GM23338 (cell line): ENCODE data around the gene SF3B1. TPM values are rescaled to one million over a fixed set of nuclear protein-coding genes. Genes with fewer than 3 reads are reported as not detected.

Experiments
- ATAC-seq: fragments of 200-7000 bp; cut with Tn5 transposase; 3 replicates; pipeline ENCODE4 v1.9.1; 2020
- DNase-seq: peaks from one replicate; pipeline ENCODE4 v3.0.0-alpha.2; 2015; ENCODE audit warnings: low spot score
- H2AFZ ChIP-seq: fragments of 200-600 bp; sonication (generic); 2 replicates; pipeline ENCODE4 v1.8.0; 2016; ENCODE audit warnings: antibody characterized with exemption, mild to moderate bottlenecking, moderate library complexity
- H3F3A ChIP-seq: fragments of 200-600 bp; sonication (generic); replicated peaks from 2 replicates; pipeline ENCODE4 v1.8.0; 2017; ENCODE audit warnings: antibody characterized with exemption, mixed run types, low read depth
- H3K27ac ChIP-seq: fragments of 200-600 bp; sonication (generic); 2 replicates; pipeline ENCODE4 v1.6.1; 2016; ENCODE audit warnings: low read depth
- H3K27me3 ChIP-seq: fragments of 200-600 bp; sonication (generic); 2 replicates; pipeline ENCODE4 v1.8.0; 2016; ENCODE audit warnings: mild to moderate bottlenecking, mixed run types, moderate library complexity; ENCODE audit not compliant: insufficient read depth
- H3K36me3 ChIP-seq: fragments of 200-600 bp; sonication (generic); 2 replicates; pipeline ENCODE4 v1.8.0; 2016; ENCODE audit warnings: mild to moderate bottlenecking; ENCODE audit not compliant: insufficient read depth
- H3K4me1 ChIP-seq: fragments of 200-600 bp; sonication (generic); 2 replicates; pipeline ENCODE4 v1.8.0; 2016; ENCODE audit warnings: mild to moderate bottlenecking, moderate library complexity; ENCODE audit not compliant: insufficient read depth
- H3K4me2 ChIP-seq: fragments of 200-600 bp; sonication (generic); 2 replicates; pipeline ENCODE4 v1.7.1; 2017; ENCODE audit warnings: mixed run types
- H3K4me3 ChIP-seq: fragments of 200-600 bp; sonication (generic); 2 replicates; pipeline ENCODE4 v1.6.1; 2016; ENCODE audit warnings: mixed run types
- H3K79me2 ChIP-seq: fragments of 200-600 bp; sonication (generic); replicated peaks from 2 replicates; pipeline ENCODE4 v1.8.0; 2017; ENCODE audit warnings: mild to moderate bottlenecking; ENCODE audit not compliant: insufficient read depth
- H3K9me2 ChIP-seq: fragments of 200-600 bp; sonication (generic); 2 replicates; pipeline ENCODE4 v1.8.0; 2017; ENCODE audit not compliant: insufficient read depth
- H4K20me1 ChIP-seq: fragments of 200-600 bp; sonication (generic); replicated peaks from 2 replicates; pipeline ENCODE4 v1.8.0; 2017; ENCODE audit warnings: mild to moderate bottlenecking; ENCODE audit not compliant: insufficient read depth
- H3K27ac Mint-ChIP-seq: 2 replicates; pipeline ENCODE4 v1.8.0; 2020; ENCODE audit warnings: inconsistent platforms, mild to moderate bottlenecking, moderate library complexity, mixed read lengths
- H3K27me3 Mint-ChIP-seq: 3 replicates; pipeline ENCODE4 v1.8.0; 2022; ENCODE audit warnings: low read depth, mild to moderate bottlenecking, moderate library complexity, mixed read lengths, inconsistent platforms; ENCODE audit not compliant: insufficient read depth, poor library complexity
- H3K36me3 Mint-ChIP-seq: 3 replicates; pipeline ENCODE4 v1.8.0; 2021; ENCODE audit warnings: low read depth, mild to moderate bottlenecking, inconsistent platforms, moderate library complexity, mixed read lengths
- H3K4me1 Mint-ChIP-seq: 3 replicates; pipeline ENCODE4 v1.8.0; 2020; ENCODE audit warnings: mild to moderate bottlenecking, inconsistent platforms, mixed read lengths
- H3K4me3 Mint-ChIP-seq: 3 replicates; pipeline ENCODE4 v1.8.0; 2021; ENCODE audit warnings: moderate library complexity, mild to moderate bottlenecking, inconsistent platforms, mixed read lengths
- H3K9me3 Mint-ChIP-seq: 3 replicates; pipeline ENCODE4 v1.8.0; 2020; ENCODE audit warnings: moderate library complexity, mild to moderate bottlenecking, inconsistent platforms, mixed read lengths
- CREB1 ChIP-seq: fragments of 250-450 bp; sonication (Bioruptor Pico); IDR thresholded peaks from 2 replicates; pipeline ENCODE4 v1.5.0; 2020; ENCODE audit warnings: low read depth, mild to moderate bottlenecking, moderate library complexity
- ETS1 ChIP-seq: IDR thresholded peaks from 2 replicates; pipeline ENCODE4 v1.6.1; 2016; ENCODE audit warnings: antibody characterized with exemption
- EZH2 ChIP-seq: fragments of 200-600 bp; sonication (generic); IDR thresholded peaks from one replicate; pipeline ENCODE4 v1.8.0; 2017; ENCODE audit warnings: antibody characterized with exemption, mild to moderate bottlenecking, low read depth; ENCODE audit not compliant: unreplicated experiment
- EZH2phosphoT487 ChIP-seq: fragments of 200-600 bp; sonication (generic); IDR thresholded peaks from one replicate; pipeline ENCODE4 v1.8.1; 2018; ENCODE audit warnings: antibody characterized with exemption; ENCODE audit not compliant: unreplicated experiment
- NANOG ChIP-seq: IDR thresholded peaks from 2 replicates; pipeline ENCODE4 v1.6.1; 2016; ENCODE audit warnings: antibody characterized with exemption, borderline replicate concordance
- POLR2AphosphoS5 ChIP-seq: IDR thresholded peaks from 2 replicates; pipeline ENCODE4 v1.6.1; 2016; ENCODE audit warnings: antibody characterized with exemption, low read depth
- REST ChIP-seq: IDR thresholded peaks from one replicate; pipeline ENCODE4 v1.6.1; 2018; ENCODE audit warnings: antibody characterized with exemption; ENCODE audit not compliant: unreplicated experiment
- STAT1 ChIP-seq: IDR thresholded peaks from one replicate; pipeline ENCODE4 v1.6.1; 2016; ENCODE audit warnings: antibody characterized with exemption; ENCODE audit not compliant: unreplicated experiment
- ZNF114 ChIP-seq: fragments of 250-450 bp; sonication (Bioruptor Pico); IDR thresholded peaks from 2 replicates; pipeline ENCODE4 v1.5.0; 2020; ENCODE audit warnings: mild to moderate bottlenecking, moderate library complexity
- ZNF331 ChIP-seq: fragments of 250-450 bp; sonication (Bioruptor Pico); IDR thresholded peaks from 2 replicates; pipeline ENCODE4 v1.5.0; 2020; ENCODE audit warnings: low read depth, mild to moderate bottlenecking, moderate library complexity
- polyA plus RNA-seq: library from polyadenylated mRNA; unstranded; fragments of >200 nt; fragmentation: Nextera tagmentation; extraction: Ambion mirVana; gene quantifications from 2 replicates; pipeline ENCODE4 v1.2.1, GENCODE V29; 2016
- total RNA-seq: library from RNA; depleted of rRNA; stranded (reverse); fragments of >200 nt; shearing (Covaris generic); gene quantifications from 2 replicates; pipeline ENCODE4 v1.2.3, GENCODE V29; 2014
- TF ChIP-seq, protein P1 (sequence below), 2 experiments: fragments of 200-600 bp in 1 of 2; sonication (generic) in 1 of 2; conservative IDR thresholded peaks; 2 replicates each; pipeline versions ENCODE4 v1.5.1 to v1.6.1; 2016 to 2017; ENCODE audit warnings: antibody characterized with exemption in 2 of 2, low read depth in 2 of 2, mild to moderate bottlenecking in 2 of 2, moderate library complexity in 1 of 2

The SF3B1 gene
- total and polyA plus RNA-seq, 2 experiments from 2014 or later = 238 to 340 TPM

DNA sequence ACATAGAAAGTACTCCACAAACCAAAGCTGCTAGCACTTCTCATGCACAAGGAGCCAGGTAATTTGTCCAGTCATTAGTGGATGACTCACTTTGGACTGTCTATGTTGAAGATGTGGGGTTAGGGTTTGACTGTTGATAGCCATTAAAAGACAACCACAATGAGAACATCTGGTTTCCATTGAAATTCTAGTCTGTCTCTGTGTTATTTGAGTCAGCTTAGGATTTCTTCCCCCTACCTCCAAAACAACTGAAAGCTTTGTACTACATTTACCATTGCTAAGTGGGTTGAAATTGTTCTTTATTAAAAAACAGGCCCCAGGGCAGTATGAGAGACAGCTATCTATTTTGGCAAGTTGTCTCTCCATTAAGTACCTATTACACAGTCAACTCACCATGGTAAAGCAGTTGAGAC, 74.1 kb downstream of the SF3B1 start:
- Histone ChIP-seq H3K4me2 (no peak overlapping the region), H3K36me3 (no peaks in the 10 kb centered on the region), H3K9me2 (no peaks in the 10 kb centered on the region), H2AFZ (no peak overlapping the region), H3K4me1 (no peaks in the 10 kb centered on the region), H3F3A (no peaks in the 10 kb centered on the region), H3K27ac (no peak overlapping the region), H3K27me3 (no peaks in the 10 kb centered on the region), H3K4me3 (no peak overlapping the region), H3K79me2 (no peaks in the 10 kb centered on the region), H4K20me1 (no peaks in the 10 kb centered on the region)
- no peaks in the 10 kb centered on the region for H3K36me3 Mint-ChIP-seq
- peaks cover 6% of the 10 kb centered on the region; the same call in 2 of the 3 replicates for H3K4me1 Mint-ChIP-seq
- DNase-seq = no peak
- no peak for TF ChIP-seq STAT1
- no peak overlapping the region for H3K4me3 Mint-ChIP-seq
- ATAC-seq = no peak
- no peak overlapping the region for H3K27ac Mint-ChIP-seq
- peaks cover 4% of the 10 kb centered on the region for H3K27me3 Mint-ChIP-seq
- no peaks in the 10 kb centered on the region for H3K9me3 Mint-ChIP-seq

DNA sequence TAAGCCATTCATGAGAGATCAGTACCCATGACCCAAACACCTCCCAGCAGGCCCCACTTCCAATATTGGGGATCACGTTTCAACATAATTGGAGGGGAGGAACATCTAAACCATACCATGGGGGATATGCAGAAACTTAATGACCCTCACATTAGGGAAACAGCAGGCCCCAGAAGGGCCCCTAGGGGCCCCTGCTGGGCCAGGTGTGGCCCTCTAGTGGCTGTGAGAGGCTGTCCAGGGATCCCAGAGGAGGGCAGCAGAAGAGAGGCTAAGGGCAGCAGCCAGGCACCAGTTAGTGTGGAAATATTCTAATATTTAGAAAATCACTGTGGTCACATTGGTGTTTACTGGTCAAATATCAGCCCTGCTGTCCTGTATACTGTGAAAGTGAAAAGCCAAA, 75.0 kb downstream of the SF3B1 start:
- no peaks in the 10 kb centered on the region for H3K79me2 ChIP-seq
- H3K36me3 ChIP-seq = no peaks in the 10 kb centered on the region
- H3K27me3 Mint-ChIP-seq = peaks cover 2% of the 10 kb centered on the region
- H3K27me3 ChIP-seq = no peaks in the 10 kb centered on the region
- TF ChIP-seq ZNF331 = no peak
- TF ChIP-seq ZNF114 (CRISPR knock-in tag) = no peak
- TF ChIP-seq EZH2 = no peak
- no peak for TF ChIP-seq POLR2AphosphoS5
- TF ChIP-seq EZH2phosphoT487 = no peak
- TF ChIP-seq, protein P1, sequence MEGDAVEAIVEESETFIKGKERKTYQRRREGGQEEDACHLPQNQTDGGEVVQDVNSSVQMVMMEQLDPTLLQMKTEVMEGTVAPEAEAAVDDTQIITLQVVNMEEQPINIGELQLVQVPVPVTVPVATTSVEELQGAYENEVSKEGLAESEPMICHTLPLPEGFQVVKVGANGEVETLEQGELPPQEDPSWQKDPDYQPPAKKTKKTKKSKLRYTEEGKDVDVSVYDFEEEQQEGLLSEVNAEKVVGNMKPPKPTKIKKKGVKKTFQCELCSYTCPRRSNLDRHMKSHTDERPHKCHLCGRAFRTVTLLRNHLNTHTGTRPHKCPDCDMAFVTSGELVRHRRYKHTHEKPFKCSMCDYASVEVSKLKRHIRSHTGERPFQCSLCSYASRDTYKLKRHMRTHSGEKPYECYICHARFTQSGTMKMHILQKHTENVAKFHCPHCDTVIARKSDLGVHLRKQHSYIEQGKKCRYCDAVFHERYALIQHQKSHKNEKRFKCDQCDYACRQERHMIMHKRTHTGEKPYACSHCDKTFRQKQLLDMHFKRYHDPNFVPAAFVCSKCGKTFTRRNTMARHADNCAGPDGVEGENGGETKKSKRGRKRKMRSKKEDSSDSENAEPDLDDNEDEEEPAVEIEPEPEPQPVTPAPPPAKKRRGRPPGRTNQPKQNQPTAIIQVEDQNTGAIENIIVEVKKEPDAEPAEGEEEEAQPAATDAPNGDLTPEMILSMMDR (conservative IDR thresholded peaks at IDR 0.05; ENCODE audit: low read depth in 2 of 2) = peak; percentile 62 to 70
- no peak for TF ChIP-seq CREB1 (CRISPR knock-in tag)
- ATAC-seq = peak; percentile 81
- peaks cover 6% of the 10 kb centered on the region; the same call in 2 of the 3 replicates for H3K4me1 Mint-ChIP-seq
- no peak overlapping the region for H3K4me3 ChIP-seq
- no peaks in the 10 kb centered on the region for H4K20me1 ChIP-seq
- H3K4me2 ChIP-seq = no peak overlapping the region
- no peaks in the 10 kb centered on the region for H3K9me2 ChIP-seq
- H3F3A ChIP-seq = no peaks in the 10 kb centered on the region
- no peak overlapping the region for H3K27ac ChIP-seq
- no peaks in the 10 kb centered on the region for H3K36me3 Mint-ChIP-seq
- DNase-seq = peak; percentile 52
- H3K4me1 ChIP-seq = no peaks in the 10 kb centered on the region
- no peak overlapping the region for H3K4me3 Mint-ChIP-seq
- no peak overlapping the region for H3K27ac Mint-ChIP-seq
- H3K9me3 Mint-ChIP-seq = no peaks in the 10 kb centered on the region
- no peak overlapping the region for H2AFZ ChIP-seq

DNA sequence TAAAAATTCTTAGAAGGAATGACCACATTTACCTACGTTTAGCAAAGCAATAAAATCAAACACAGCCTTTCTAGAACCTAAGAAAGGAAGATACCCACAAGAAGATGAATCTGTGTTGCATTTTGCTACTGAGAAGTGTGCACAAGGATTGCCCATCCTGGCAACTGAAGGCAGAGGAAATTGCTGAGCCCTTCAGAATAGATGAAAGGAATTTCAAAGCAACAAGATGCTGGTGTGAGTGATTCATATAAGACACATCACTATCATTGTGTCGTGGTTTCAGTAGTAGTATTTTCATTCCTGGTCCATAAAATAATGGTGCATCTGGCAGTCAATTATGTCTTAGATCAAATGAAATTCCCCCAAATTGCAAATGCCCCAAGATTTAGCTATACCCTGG, 75.9 kb downstream of the SF3B1 start:
- Histone ChIP-seq H3K4me2 (no peak overlapping the region), H3K27ac (no peak overlapping the region)
- H3K27ac Mint-ChIP-seq = no peak overlapping the region
- TF ChIP-seq NANOG (no peak), STAT1 (no peak), ETS1 (no peak), REST (no peak), EZH2 (no peak), CREB1 (CRISPR knock-in tag) (no peak)
- TF ChIP-seq, protein P1 (conservative IDR thresholded peaks at IDR 0.05; ENCODE audit: low read depth in 2 of 2) = no peak

More for the DNA sequence above, 75.9 kb downstream of the SF3B1 start:
- Mint-ChIP-seq H3K4me1 (peaks cover 6% of the 10 kb centered on the region; the same call in 2 of the 3 replicates), H3K27me3 (peaks cover 2% of the 10 kb centered on the region), H3K36me3 (no peaks in the 10 kb centered on the region), H3K4me3 (no peak overlapping the region), H3K9me3 (no peaks in the 10 kb centered on the region)
- Histone ChIP-seq H3K9me2 (no peaks in the 10 kb centered on the region), H3K4me3 (no peak overlapping the region), H4K20me1 (no peaks in the 10 kb centered on the region), H2AFZ (no peak overlapping the region), H3K4me1 (no peaks in the 10 kb centered on the region), H3K27me3 (no peaks in the 10 kb centered on the region), H3K79me2 (no peaks in the 10 kb centered on the region), H3F3A (no peaks in the 10 kb centered on the region), H3K36me3 (no peaks in the 10 kb centered on the region)
- DNase-seq (no peak), ATAC-seq (no peak)
